HEK293 (cell line): ENCODE measurements around the gene ASXL1.

Experiments used
- EGR2 ChIP-seq: fragments of 450-650 bp; formaldehyde crosslinking; IDR thresholded peaks from 2 replicates; pipeline ENCODE4 v1.5.1; 2016; ENCODE audit warnings: low read depth, missing biosample characterization, missing genetic modification characterization
- GFI1B ChIP-seq: fragments of 450-650 bp; formaldehyde crosslinking; IDR thresholded peaks from 2 replicates; pipeline ENCODE4 v1.5.1; 2016; ENCODE audit warnings: missing biosample characterization, missing genetic modification characterization
- GLI4 ChIP-seq: fragments of 450-650 bp; formaldehyde crosslinking; IDR thresholded peaks from 2 replicates; pipeline ENCODE4 v1.5.1; 2016; ENCODE audit warnings: missing biosample characterization, missing genetic modification characterization
- IKZF3 ChIP-seq: fragments of 450-650 bp; IDR thresholded peaks from 2 replicates; pipeline ENCODE4 v1.5.0; 2018; ENCODE audit warnings: missing biosample characterization, mild to moderate bottlenecking, missing genetic modification characterization, moderate library complexity
- KLF8 ChIP-seq: fragments of 450-650 bp; formaldehyde crosslinking; IDR thresholded peaks from 2 replicates; pipeline ENCODE4 v1.5.1; 2016; ENCODE audit warnings: missing biosample characterization, missing genetic modification characterization
- MEIS1 ChIP-seq: sonication (generic); formaldehyde crosslinking; IDR thresholded peaks from 2 replicates; pipeline ENCODE4 v1.8.1; 2022; ENCODE audit warnings: missing genetic modification reagents, mild to moderate bottlenecking, borderline replicate concordance
- MZF1 ChIP-seq: fragments of 450-650 bp; formaldehyde crosslinking; IDR thresholded peaks from 2 replicates; pipeline ENCODE4 v1.5.1; 2017; ENCODE audit warnings: missing biosample characterization, missing genetic modification characterization, borderline replicate concordance
- PRDM1 ChIP-seq: fragments of 450-650 bp; formaldehyde crosslinking; IDR thresholded peaks from 2 replicates; pipeline ENCODE4; 2016; ENCODE audit warnings: missing biosample characterization, missing genetic modification characterization
- SCRT1 ChIP-seq: fragments of 450-650 bp; formaldehyde crosslinking; IDR thresholded peaks from 2 replicates; pipeline ENCODE4 v1.5.1; 2016; ENCODE audit warnings: missing biosample characterization, missing genetic modification characterization, borderline replicate concordance
- TCF7L2 ChIP-seq: IDR thresholded peaks from 2 replicates; pipeline ENCODE4 v1.6.1; 2011; ENCODE audit warnings: low read depth, mild to moderate bottlenecking, inconsistent platforms, low read length, moderate library complexity, borderline replicate concordance
- ZBTB7A ChIP-seq: fragments of 450-650 bp; formaldehyde crosslinking; IDR thresholded peaks from 2 replicates; pipeline ENCODE4 v1.5.1; 2016; ENCODE audit warnings: low read depth, missing biosample characterization, missing genetic modification characterization
- ZBTB8A ChIP-seq: fragments of 450-650 bp; formaldehyde crosslinking; IDR thresholded peaks from 2 replicates; pipeline ENCODE4 v1.5.1; 2016; ENCODE audit warnings: missing biosample characterization, missing genetic modification characterization
- ZEB2 ChIP-seq: fragments of 450-650 bp; formaldehyde crosslinking; IDR thresholded peaks from 2 replicates; pipeline ENCODE4 v1.5.1; 2016; ENCODE audit warnings: missing biosample characterization, missing genetic modification characterization
- ZFP69B ChIP-seq: fragments of 450-650 bp; formaldehyde crosslinking; IDR thresholded peaks from 2 replicates; pipeline ENCODE4 v1.5.1; 2016; ENCODE audit warnings: missing biosample characterization, missing genetic modification characterization
- ZNF138 ChIP-seq: fragments of 450-650 bp; formaldehyde crosslinking; IDR thresholded peaks from 2 replicates; pipeline ENCODE4 v1.5.1; 2016; ENCODE audit warnings: missing biosample characterization, missing genetic modification characterization, borderline replicate concordance
- ZNF16 ChIP-seq: fragments of 450-650 bp; formaldehyde crosslinking; IDR thresholded peaks from 2 replicates; pipeline ENCODE4 v1.5.1; 2016; ENCODE audit warnings: low read depth, missing biosample characterization, missing genetic modification characterization
- ZNF184 ChIP-seq: fragments of 450-650 bp; IDR thresholded peaks from 2 replicates; pipeline ENCODE4 v1.5.1; 2018; ENCODE audit warnings: missing biosample characterization, mild to moderate bottlenecking, missing genetic modification characterization
- ZNF214 ChIP-seq: fragments of 450-650 bp; formaldehyde crosslinking; IDR thresholded peaks from 2 replicates; pipeline ENCODE4 v1.5.1; 2017; ENCODE audit warnings: missing biosample characterization, mild to moderate bottlenecking, missing genetic modification characterization, borderline replicate concordance
- ZNF23 ChIP-seq: fragments of 450-650 bp; formaldehyde crosslinking; IDR thresholded peaks from 2 replicates; pipeline ENCODE4 v1.5.1; 2016; ENCODE audit warnings: missing biosample characterization, missing genetic modification characterization, borderline replicate concordance
- ZNF24 ChIP-seq: fragments of 450-650 bp; formaldehyde crosslinking; IDR thresholded peaks from 2 replicates; pipeline ENCODE4 v1.5.1; 2016; ENCODE audit warnings: missing biosample characterization, missing genetic modification characterization
- ZNF266 ChIP-seq: fragments of 450-650 bp; formaldehyde crosslinking; IDR thresholded peaks from 2 replicates; pipeline ENCODE4 v1.5.1; 2016; ENCODE audit warnings: missing biosample characterization, missing genetic modification characterization, low read depth
- ZNF292 ChIP-seq: fragments of 450-650 bp; formaldehyde crosslinking; IDR thresholded peaks from 2 replicates; pipeline ENCODE4 v1.5.1; 2016; ENCODE audit warnings: low read depth, missing biosample characterization, missing genetic modification characterization, borderline replicate concordance
- ZNF350 ChIP-seq: fragments of 450-650 bp; formaldehyde crosslinking; IDR thresholded peaks from 2 replicates; pipeline ENCODE4 v1.5.0; 2017; ENCODE audit warnings: missing biosample characterization, mild to moderate bottlenecking, missing genetic modification characterization
- ZNF391 ChIP-seq: fragments of 450-650 bp; formaldehyde crosslinking; IDR thresholded peaks from 2 replicates; pipeline ENCODE4 v1.5.1; 2016; ENCODE audit warnings: low read depth, missing biosample characterization, missing genetic modification characterization, borderline replicate concordance
- ZNF530 ChIP-seq: fragments of 450-650 bp; formaldehyde crosslinking; IDR thresholded peaks from 2 replicates; pipeline ENCODE4 v1.5.1; 2016; ENCODE audit warnings: low read depth, missing biosample characterization, missing genetic modification characterization
- ZNF549 ChIP-seq: fragments of 450-650 bp; IDR thresholded peaks from 2 replicates; pipeline ENCODE4 v1.5.1; 2018; ENCODE audit warnings: missing biosample characterization, missing genetic modification characterization, mild to moderate bottlenecking, inconsistent platforms, moderate library complexity
- ZNF555 ChIP-seq: fragments of 450-650 bp; formaldehyde crosslinking; conservative IDR thresholded peaks from 2 replicates; pipeline ENCODE4 v1.5.1; 2017; ENCODE audit warnings: missing biosample characterization, mild to moderate bottlenecking, missing genetic modification characterization, inconsistent platforms
- ZNF610 ChIP-seq: fragments of 450-650 bp; formaldehyde crosslinking; IDR thresholded peaks from 2 replicates; pipeline ENCODE4 v1.5.1; 2016; ENCODE audit warnings: missing biosample characterization, missing genetic modification characterization, borderline replicate concordance
- ZNF624 ChIP-seq: fragments of 450-650 bp; formaldehyde crosslinking; IDR thresholded peaks from 2 replicates; pipeline ENCODE4 v1.5.1; 2017; ENCODE audit warnings: missing biosample characterization, missing genetic modification characterization
- ZNF629 ChIP-seq: fragments of 450-650 bp; formaldehyde crosslinking; IDR thresholded peaks from 2 replicates; pipeline ENCODE4 v1.5.1; 2017; ENCODE audit warnings: missing biosample characterization, missing genetic modification characterization
- ZNF837 ChIP-seq: fragments of 450-650 bp; formaldehyde crosslinking; IDR thresholded peaks from 2 replicates; pipeline ENCODE4 v1.5.1; 2016; ENCODE audit warnings: missing biosample characterization, missing genetic modification characterization
- ZNF843 ChIP-seq: fragments of 450-650 bp; formaldehyde crosslinking; IDR thresholded peaks from 2 replicates; pipeline ENCODE4 v1.5.1; 2016; ENCODE audit warnings: missing biosample characterization, missing genetic modification characterization
- ZSCAN30 ChIP-seq: fragments of 450-650 bp; IDR thresholded peaks from 2 replicates; pipeline ENCODE4 v1.5.1; 2018; ENCODE audit warnings: missing biosample characterization, mild to moderate bottlenecking, missing genetic modification characterization, moderate library complexity
- ZXDB ChIP-seq: fragments of 450-650 bp; formaldehyde crosslinking; IDR thresholded peaks from 2 replicates; pipeline ENCODE4 v1.5.1; 2016; ENCODE audit warnings: missing biosample characterization, missing genetic modification characterization
- TF ChIP-seq, protein P1 (sequence below): fragments of 450-650 bp; formaldehyde crosslinking; IDR thresholded peaks from 2 replicates; pipeline ENCODE4 v1.5.1; 2017; ENCODE audit warnings: missing biosample characterization, missing genetic modification characterization
- TF ChIP-seq, protein P2 (sequence below): fragments of 450-650 bp; formaldehyde crosslinking; IDR thresholded peaks from 2 replicates; pipeline ENCODE4 v1.5.1; 2016; ENCODE audit warnings: missing biosample characterization, missing genetic modification characterization
- TF ChIP-seq, protein P3 (sequence below): fragments of 450-650 bp; formaldehyde crosslinking; IDR thresholded peaks from 2 replicates; pipeline ENCODE4 v1.5.1; 2016; ENCODE audit warnings: missing biosample characterization, missing genetic modification characterization

Gene ASXL1

DNA sequence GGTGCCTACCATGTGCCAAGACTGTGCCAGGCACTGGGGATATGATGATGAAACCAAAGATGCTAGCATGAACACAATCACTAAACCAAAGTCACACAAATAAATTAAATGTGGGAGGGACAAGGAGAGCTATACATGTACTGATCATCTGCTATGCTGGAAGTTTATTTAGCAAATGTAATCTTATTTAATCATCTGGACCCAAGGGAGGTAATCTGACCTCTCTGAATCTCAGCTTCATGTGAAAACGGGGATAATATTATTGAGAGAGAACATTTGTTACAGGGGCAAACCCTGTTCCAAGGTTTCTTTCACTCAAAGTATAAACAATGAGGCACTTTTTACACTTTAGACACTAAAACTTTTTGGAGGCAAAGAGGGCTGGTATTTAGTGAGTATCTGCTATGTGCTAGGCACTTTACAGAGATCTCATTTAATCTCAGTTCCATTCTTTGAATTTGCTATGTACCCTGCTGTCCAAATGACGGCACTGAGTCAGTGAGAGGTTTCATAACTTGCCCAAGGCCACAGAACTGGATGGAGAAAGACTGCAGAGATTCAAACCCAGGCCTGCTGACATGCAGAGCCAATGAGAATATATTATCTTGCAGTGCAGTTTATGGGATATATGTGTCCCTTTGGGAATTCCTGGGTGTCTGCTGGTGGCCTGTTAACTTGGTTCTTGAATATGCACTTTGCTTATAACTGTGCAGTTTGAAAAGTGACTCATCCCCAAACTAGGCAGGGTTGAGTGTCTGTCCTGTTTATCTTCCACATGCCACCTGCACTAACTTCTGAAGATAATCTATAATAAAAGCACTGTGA lies 3.3 kb upstream of the ASXL1 start (continued):
- TF ChIP-seq ZNF24 (tag by site-specific recombination), result no peak
- no peak for TF ChIP-seq ZNF138 (tag by site-specific recombination)
- no peak for TF ChIP-seq ZNF837 (tag by site-specific recombination)
- no peak for TF ChIP-seq ZNF530
- 0 out of 2 replicates have a peak, but pooled peaks have one; percentile 32 for TF ChIP-seq ZNF610 (tag by site-specific recombination)
- 0 out of 2 replicates have a peak, but pooled peaks have one; percentile 33 for TF ChIP-seq ZNF184 (tag by site-specific recombination)
- TF ChIP-seq ZEB2 (tag by site-specific recombination), result peak; percentile 49; the same call in 1 of the 2 replicates
- TF ChIP-seq ZNF843 (tag by site-specific recombination), result no peak
- no peak for TF ChIP-seq ZBTB7A (tag by site-specific recombination)
- no peak for TF ChIP-seq SCRT1 (tag by site-specific recombination)
- no peak for TF ChIP-seq ZNF214
- TF ChIP-seq, protein P1, sequence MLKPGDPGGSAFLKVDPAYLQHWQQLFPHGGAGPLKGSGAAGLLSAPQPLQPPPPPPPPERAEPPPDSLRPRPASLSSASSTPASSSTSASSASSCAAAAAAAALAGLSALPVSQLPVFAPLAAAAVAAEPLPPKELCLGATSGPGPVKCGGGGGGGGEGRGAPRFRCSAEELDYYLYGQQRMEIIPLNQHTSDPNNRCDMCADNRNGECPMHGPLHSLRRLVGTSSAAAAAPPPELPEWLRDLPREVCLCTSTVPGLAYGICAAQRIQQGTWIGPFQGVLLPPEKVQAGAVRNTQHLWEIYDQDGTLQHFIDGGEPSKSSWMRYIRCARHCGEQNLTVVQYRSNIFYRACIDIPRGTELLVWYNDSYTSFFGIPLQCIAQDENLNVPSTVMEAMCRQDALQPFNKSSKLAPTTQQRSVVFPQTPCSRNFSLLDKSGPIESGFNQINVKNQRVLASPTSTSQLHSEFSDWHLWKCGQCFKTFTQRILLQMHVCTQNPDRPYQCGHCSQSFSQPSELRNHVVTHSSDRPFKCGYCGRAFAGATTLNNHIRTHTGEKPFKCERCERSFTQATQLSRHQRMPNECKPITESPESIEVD (tag by site-specific recombination), result peak; percentile 69
- TF ChIP-seq MZF1 (tag by site-specific recombination), result peak; percentile 35; the same call in 1 of the 2 replicates
- no peak for TF ChIP-seq ZNF624 (tag by site-specific recombination)
- TF ChIP-seq ZNF292 (tag by site-specific recombination), result no peak
- TF ChIP-seq KLF8 (tag by site-specific recombination), result peak; percentile 67; the same call in 1 of the 2 replicates
- TF ChIP-seq MEIS1 (CRISPR knock-in tag), result no peak
- peak; percentile 59 for TF ChIP-seq ZNF629 (tag by site-specific recombination)
- TF ChIP-seq ZNF16, result no peak
- no peak for TF ChIP-seq ZSCAN30 (tag by site-specific recombination)
- no peak for TF ChIP-seq PRDM1 (tag by site-specific recombination)
- TF ChIP-seq, protein P2, sequence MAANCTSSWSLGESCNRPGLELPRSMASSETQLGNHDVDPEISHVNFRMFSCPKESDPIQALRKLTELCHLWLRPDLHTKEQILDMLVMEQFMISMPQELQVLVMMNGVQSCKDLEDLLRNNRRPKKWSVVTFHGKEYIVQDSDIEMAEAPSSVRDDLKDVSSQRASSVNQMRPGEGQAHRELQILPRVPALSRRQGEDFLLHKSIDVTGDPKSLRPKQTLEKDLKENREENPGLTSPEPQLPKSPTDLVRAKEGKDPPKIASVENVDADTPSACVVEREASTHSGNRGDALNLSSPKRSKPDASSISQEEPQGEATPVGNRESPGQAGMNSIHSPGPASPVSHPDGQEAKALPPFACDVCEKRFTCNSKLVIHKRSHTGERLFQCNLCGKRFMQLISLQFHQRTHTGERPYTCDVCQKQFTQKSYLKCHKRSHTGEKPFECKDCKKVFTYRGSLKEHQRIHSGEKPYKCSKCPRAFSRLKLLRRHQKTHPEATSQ (tag by site-specific recombination), result no peak
- no peak for TF ChIP-seq GLI4
- TF ChIP-seq ZNF23 (tag by site-specific recombination), result no peak
- TF ChIP-seq ZNF266, result no peak
- no peak for TF ChIP-seq ZNF555
- no peak for TF ChIP-seq ZFP69B (tag by site-specific recombination)
- peak; percentile 86 for TF ChIP-seq GFI1B (tag by site-specific recombination)
- no peak for TF ChIP-seq ZNF549 (tag by site-specific recombination)
- no peak for TF ChIP-seq ZNF350 (tag by site-specific recombination)
- TF ChIP-seq TCF7L2, result no peak
- TF ChIP-seq IKZF3 (tag by site-specific recombination), result no peak
- no peak for TF ChIP-seq EGR2 (tag by site-specific recombination)
- TF ChIP-seq ZBTB8A (tag by site-specific recombination), result no peak
- TF ChIP-seq, protein P3, sequence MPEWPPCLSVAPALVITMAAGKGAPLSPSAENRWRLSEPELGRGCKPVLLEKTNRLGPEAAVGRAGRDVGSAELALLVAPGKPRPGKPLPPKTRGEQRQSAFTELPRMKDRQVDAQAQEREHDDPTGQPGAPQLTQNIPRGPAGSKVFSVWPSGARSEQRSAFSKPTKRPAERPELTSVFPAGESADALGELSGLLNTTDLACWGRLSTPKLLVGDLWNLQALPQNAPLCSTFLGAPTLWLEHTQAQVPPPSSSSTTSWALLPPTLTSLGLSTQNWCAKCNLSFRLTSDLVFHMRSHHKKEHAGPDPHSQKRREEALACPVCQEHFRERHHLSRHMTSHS (tag by site-specific recombination), result no peak
- TF ChIP-seq ZXDB (tag by site-specific recombination), result peak; percentile 26; the same call in 1 of the 2 replicates
- no peak for TF ChIP-seq ZNF391
